AG10803 (cell line): ENCODE results near the gene C20orf141.
"Not testable (repeated sequence)": the region's sequence is repeated elsewhere in the genome, so short reads cannot be mapped to it uniquely, and the experiment has no call there.

Experiments
- DNase-seq: peaks from one replicate; pipeline ENCODE4 v3.0.0; 2010; ENCODE audit warnings: low read depth
- H3K4me3 ChIP-seq: 2 replicates; pipeline ENCODE4 v1.5.1; 2011; ENCODE audit warnings: mild to moderate bottlenecking, low read length, control low read depth
- TF ChIP-seq, protein P1 (sequence below): conservative IDR thresholded peaks from 2 replicates; pipeline ENCODE4 v1.5.1; 2011; ENCODE audit warnings: mild to moderate bottlenecking, low read length, control low read depth, inconsistent platforms

Gene C20orf141

DNA sequence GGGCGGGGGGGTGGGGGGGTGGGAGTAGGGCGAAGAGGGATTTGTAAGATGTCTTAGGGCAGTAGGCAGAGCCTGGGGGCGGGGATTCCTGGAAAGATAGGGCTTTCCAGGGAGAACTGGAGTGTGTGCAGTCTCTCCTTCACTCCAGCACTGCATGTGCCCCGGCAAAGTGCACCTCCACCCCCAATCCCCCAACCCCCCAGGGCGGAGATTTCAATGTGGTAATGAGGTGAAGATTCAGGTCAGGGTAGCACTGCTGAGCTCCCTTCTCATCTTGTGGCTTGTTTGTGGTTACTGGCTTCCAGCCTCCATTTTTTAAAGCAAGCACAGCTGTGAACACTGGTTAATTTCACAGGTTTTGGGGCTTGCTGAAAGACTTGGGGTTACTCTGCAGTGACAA is 7.3 kb downstream of the C20orf141 start:
- no peak overlapping the region for H3K4me3 ChIP-seq
- TF ChIP-seq, protein P1, sequence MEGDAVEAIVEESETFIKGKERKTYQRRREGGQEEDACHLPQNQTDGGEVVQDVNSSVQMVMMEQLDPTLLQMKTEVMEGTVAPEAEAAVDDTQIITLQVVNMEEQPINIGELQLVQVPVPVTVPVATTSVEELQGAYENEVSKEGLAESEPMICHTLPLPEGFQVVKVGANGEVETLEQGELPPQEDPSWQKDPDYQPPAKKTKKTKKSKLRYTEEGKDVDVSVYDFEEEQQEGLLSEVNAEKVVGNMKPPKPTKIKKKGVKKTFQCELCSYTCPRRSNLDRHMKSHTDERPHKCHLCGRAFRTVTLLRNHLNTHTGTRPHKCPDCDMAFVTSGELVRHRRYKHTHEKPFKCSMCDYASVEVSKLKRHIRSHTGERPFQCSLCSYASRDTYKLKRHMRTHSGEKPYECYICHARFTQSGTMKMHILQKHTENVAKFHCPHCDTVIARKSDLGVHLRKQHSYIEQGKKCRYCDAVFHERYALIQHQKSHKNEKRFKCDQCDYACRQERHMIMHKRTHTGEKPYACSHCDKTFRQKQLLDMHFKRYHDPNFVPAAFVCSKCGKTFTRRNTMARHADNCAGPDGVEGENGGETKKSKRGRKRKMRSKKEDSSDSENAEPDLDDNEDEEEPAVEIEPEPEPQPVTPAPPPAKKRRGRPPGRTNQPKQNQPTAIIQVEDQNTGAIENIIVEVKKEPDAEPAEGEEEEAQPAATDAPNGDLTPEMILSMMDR: no peak
- no peak for DNase-seq

DNA sequence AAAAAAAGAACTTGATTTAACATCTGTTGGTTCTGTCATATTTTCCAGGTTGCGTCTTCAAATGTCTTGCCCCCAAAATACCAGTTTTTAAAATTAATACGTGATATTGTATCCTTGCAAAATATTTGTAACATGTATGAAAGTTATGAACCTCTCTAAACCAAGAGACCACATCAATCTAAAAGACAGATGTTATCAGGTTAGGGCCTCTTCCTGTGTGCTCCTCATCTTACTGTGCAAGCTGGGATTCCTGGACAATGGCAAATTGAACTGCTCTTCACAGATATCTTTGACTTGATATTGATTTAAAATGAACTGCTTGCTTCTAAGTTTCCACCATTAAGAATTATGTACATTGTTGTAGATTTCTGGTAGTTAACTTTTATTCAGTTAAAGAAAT is 11.0 kb downstream of the C20orf141 start:
- no peak for DNase-seq
- TF ChIP-seq, protein P1: no peak
- H3K4me3 ChIP-seq: no peak overlapping the region

DNA sequence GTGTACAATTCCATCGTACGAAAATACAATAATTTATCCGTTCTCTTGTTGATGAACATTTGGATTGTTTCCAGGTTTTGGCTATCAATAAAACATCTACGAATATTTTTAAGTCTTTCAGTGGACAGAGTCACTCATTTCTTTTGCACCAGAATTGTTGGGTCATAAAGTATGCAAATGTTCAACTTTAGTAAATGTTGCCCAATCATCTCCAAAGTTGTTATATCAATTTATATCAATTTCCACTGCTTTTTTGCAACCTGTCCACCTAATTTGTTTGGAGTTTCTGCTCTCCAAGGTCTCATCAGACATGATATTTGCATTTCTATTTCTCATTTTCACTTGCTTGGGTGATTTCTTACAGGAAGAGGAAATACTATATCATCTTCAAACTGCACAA is 11.9 kb downstream of the C20orf141 start:
- DNase-seq: no peak
- no peak overlapping the region for H3K4me3 ChIP-seq
- TF ChIP-seq, protein P1: no peak

DNA sequence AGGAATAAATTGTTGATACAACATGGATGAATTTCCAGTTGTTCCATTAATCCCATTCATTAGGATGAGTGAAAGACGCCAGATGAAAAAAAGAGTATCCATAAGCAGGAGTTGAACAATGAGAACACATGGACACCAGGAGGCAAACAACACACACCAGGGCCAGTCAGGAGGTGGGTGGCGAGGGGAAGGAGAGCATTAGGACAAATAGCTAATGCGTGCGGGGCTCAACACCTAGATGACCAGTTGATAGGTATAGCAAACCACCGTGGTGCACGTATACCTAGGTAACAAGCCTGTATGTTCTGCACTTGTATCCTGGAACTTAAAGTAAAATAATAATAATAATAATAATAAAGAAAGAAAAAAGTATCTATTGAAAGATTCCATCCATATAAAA is 14.6 kb downstream of the C20orf141 start:
- TF ChIP-seq, protein P1: no peak
- DNase-seq: no peak
- no peak overlapping the region for H3K4me3 ChIP-seq

DNA sequence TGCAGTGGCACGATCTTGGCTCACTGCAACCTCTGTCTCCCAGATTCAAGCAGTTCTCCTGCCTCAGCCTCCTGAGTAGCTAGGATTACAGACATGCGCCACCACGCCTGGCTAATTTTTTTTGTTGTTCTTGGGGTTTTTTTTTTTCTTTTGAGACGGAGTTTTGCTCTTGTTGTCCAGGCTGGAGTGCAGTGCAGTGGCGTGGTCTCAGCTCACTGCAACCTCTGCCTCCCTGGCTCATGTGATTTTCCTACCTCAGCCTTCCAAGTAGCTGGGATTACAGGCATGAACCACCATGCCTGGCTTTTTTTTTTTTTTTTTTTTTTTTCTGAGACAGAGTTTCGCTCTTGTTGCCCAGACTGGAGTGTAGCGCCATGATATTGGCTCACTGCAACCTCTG is 16.4 kb downstream of the C20orf141 start:
- DNase-seq, H3K4me3 ChIP-seq: not testable (repeated sequence)

DNA sequence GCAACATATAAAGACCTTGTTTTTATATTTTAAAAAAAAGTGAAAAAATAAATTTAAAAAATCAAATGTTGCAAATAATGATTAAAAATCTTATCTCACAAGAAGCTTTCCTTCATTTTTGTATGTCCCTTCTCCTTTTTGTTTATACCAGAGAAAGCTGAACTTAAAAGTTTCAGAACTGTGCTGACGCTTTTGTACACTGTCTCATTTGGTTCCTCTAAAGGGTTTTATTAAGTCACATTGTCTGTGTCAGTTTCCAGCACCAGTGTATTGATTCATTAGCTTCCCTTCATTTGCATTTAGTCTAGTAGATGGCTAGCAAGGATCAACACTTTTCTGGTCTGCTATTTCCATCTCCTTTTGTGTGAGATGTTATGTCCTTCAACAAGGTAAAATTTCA is 19.0 kb downstream of the C20orf141 start:
- DNase-seq: no peak
- H3K4me3 ChIP-seq: no peak overlapping the region
- TF ChIP-seq, protein P1: no peak

DNA sequence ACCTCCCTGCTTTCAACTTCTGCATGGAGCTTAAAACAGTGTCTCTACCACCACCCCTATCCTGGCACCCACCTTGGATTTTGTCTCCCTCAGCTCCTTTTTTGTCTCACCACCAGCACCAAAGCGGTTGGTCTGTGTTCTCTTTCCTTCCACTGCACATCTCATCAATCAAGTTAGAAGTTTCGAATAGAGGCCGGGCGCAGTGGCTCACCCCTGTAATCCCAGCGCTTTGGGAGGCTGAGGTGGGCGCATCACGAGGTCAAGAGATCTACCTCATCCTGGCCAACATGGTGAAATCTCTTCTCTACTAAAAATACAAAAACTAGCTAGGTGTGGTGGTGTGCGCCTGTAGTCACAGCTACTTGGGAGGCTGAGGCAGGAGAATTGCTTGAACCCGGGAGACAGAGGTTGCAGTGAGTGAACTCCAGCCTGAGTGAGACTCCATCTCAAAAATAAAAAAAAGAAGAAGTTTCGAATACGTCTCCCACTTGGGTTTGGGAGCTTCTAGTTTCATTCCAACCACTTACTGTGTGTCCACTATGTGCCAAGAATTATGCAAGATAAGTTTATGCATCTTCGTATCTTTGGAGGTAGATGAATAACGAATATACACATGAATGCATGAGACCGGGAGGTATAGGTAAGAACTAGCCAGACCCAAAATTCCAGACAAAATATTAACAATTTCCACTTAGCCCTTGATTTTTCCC is 19.8 kb downstream of the C20orf141 start:
- H3K4me3 ChIP-seq: no peak overlapping the region
- TF ChIP-seq, protein P1: no peak
- no peak for DNase-seq
